Left cardiac atrium (tissue), 4 donors: ENCODE measurements around the gene GGN. TPM values are rescaled to one million over a fixed set of nuclear protein-coding genes. Genes with fewer than 3 reads are reported as not detected.
"Not testable (repeated sequence)": the region's sequence is repeated elsewhere in the genome, so short reads cannot be mapped to it uniquely, and the experiment has no call there.

Experiments used
- ATAC-seq, 2 donors: fragments of 200-7000 bp; cut with Tn5 transposase; one replicate each; pipeline ENCODE4 v1.9.1; 2020; ENCODE audit warnings: mild to moderate bottlenecking in 2 of 2, moderate library complexity in 2 of 2
- DNase-seq: peaks from one replicate; pipeline ENCODE4 v3.0.0-alpha.2; 2020
- intact Hi-C, 2 donors: fragments of 100-400 bp; cut with DNase I; formaldehyde crosslinking; loops; one replicate each; pipeline versions ENCODE4 v1.14.1 to v1.15.1; 2022 to 2023
- total RNA-seq, 2 donors: library from RNA; stranded (reverse); fragmentation: NEBNext Ultra II Directional; extraction: Animal tissue kit (Norgen Biotek cat#: 25700); gene quantifications; one replicate each; pipeline ENCODE4 v1.2.1, GENCODE V29; 2021
- donor health status: DM: no; HTN: yes; CAD: no.
- donor health status: DM: no; HTN: yes; CAD: no; lungs with severe emphysema.
- donor health status: DM: yes; HTN: yes; CAD: no.
- donor health status: Dilated cardiomyopathy.

The GGN gene
- total RNA-seq, 2 donors from 2014 or later = 0.15 to 0.34 TPM

DNA sequence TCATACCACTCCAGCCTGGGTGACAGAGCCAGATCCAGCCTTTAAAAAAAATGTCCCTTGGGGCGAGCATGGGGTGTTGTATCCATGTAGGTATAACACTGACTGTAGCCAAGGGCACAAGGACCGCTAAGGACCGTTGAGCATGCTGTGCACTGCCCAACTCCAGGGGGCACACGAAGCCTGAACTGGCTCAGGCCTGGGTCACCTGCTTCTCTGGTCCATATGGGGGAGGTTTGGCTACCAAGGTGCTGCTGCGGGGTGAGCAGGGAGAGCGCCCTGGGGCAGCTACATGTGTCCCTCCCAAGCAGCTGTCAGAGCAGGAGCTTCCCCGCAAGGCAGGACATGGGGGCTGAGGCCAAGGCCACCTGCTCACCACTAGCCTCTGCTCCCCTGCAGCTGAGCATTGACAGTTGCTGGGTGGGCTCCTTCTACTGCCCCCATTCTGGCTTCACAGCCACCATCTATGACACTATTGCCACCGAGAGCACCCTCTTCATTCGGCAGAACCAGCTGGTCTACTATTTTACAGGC lies 35.9 kb downstream of the GGN start:
- ATAC-seq (no peak), DNase-seq (no peak)
- intact Hi-C loops = no loop called here

DNA sequence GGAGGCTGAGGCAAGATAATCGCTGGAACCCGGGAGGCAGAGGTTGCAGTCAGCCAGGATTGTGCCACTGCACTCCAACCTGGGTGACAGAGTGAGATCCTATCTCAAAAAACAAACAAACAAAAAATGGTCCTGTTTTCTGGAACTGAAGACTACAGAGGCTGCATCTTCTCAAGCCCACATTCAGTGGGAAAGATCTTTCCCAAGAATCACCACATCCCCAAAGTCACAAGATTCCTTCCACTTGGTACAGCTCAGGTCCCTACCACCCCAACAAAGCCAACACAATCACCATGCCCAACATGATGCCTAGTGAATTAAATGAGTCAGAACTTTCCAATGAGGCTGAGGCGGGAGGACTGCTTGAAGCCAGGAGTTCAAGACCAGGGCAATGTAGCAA lies 37.0 kb downstream of the GGN start:
- ATAC-seq (no peak), DNase-seq (no peak)
- intact Hi-C loops = no loop called here

DNA sequence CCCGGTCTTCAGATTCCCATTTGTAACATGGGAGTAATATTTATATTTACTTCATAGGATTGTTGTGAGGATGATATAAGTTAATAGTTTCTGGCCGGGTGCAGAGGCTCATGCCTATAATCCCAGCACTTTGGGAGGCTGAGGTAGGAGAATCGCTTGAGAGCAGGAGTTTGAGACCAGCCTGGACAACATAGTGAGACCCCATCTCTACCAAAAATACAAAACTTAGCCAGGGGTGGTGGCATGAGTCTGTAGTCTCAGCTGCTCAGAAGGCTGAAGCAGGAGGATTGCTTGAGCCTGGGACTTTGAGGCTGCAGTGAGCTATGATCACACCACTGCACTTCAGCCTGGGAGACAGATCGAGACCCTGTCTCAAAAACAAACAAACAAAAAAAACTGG lies 41.0 kb downstream of the GGN start:
- ATAC-seq = no peak
- DNase-seq = no peak
- intact Hi-C loops = no loop called here

DNA sequence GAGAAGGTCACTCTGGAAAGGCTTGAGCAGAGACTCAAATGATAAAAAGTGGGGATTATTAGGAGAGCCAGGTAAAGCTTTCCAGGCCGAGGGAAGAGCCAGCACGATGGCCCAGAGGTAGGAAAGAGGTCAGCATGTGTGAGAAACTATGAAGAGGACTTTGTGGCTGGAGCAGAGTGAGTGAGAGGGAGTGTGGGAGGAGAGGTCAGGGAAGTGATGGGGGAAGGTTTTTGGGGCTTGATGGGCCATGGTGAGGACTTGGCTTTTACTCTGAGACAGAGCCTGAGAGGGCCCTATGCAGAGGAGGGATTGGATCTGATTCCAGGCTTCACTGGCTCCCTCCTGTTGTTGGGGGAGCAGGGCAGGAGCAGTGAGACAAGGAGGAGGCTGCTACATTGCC lies 46.9 kb downstream of the GGN start:
- intact Hi-C loops = no loop called here
- no peak for DNase-seq
- ATAC-seq = no peak

DNA sequence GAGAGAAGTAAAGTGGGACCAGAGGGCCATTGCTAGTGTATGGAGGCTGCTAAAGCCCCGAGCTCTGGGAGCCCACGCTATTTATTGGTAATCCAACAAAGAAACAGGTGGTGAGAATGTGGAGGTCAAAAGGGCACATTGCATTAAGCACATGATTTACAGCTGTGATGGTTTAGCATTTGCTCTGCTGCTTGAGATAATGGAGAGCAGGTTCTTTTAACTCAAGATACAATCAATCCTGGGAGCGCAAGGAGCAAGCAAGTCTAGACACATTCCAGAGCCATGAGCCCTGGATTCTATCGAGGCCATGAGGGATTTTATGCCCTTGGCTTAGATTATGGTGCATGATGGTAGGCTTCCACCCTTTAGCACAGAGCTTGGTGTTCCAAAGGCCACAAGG lies 48.8 kb downstream of the GGN start:
- not testable (repeated sequence) for DNase-seq, ATAC-seq
- intact Hi-C loops = loop anchor here (5.0 to 10.0 kb wide), 3 partner anchors 194 to 444 kb away; no protein-coding TSS in a partner anchor

DNA sequence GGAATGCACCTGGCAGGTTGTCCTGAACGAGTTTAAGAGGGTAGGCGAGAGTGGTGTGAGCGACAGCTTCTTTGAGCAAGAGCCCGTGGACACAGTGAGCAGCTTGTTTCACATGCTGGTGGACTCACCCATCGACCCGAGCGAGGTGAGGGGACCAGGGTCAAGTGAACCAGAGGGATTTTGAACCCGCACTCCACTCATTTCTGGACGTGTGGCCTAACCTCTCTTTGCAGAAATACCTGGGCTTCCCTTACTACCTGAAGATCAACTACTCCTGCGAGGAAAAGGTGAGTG lies 50.5 kb downstream of the GGN start:
- intact Hi-C loops = loop anchor here (5.0 to 10.0 kb wide), 3 partner anchors 193 to 443 kb away; no protein-coding TSS in a partner anchor
- ATAC-seq = no peak
- no peak for DNase-seq

DNA sequence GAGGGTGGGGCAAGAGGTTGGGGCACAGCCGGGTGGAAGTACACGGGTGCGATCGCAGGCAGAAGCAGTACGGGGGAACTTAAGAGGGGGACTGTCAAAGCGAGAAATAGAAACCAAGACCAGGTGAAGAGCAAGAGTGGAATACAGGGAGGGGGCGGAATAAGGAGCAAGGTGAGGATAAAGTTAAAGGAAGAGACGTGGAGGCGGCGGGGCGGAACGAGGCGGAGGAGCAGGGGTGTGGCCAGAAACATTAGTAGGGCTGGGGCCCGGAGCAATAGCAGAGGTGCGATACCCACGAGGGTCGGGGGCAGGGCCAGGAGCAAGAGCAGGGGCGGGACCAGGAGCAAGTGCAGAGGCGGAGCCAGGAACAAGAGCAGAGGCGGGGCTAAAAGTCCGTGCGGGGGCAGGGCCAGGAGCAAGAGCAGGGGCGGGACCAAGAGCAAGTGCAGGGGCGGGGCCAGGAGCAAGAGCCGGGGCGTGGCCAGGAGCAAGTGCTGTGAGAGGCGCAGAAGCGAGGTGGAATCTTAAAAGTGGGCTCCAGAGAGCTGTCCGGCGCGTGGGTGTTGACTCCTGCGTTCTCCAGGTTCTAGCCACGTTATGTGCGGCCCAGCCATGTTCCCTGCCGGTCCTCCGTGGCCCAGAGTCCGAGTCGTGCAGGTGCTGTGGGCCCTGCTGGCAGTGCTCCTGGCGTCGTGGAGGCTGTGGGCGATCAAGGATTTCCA lies 51.0 kb downstream of the GGN start:
- intact Hi-C loops = loop anchor here (1.0 to 10.0 kb wide), 4 partner anchors 38 to 442 kb away; partner anchors contain the start of gene PSMD8 (in 1 of the 2)
- ATAC-seq (peak; percentile 74 to 88), DNase-seq (peak; percentile 97)

DNA sequence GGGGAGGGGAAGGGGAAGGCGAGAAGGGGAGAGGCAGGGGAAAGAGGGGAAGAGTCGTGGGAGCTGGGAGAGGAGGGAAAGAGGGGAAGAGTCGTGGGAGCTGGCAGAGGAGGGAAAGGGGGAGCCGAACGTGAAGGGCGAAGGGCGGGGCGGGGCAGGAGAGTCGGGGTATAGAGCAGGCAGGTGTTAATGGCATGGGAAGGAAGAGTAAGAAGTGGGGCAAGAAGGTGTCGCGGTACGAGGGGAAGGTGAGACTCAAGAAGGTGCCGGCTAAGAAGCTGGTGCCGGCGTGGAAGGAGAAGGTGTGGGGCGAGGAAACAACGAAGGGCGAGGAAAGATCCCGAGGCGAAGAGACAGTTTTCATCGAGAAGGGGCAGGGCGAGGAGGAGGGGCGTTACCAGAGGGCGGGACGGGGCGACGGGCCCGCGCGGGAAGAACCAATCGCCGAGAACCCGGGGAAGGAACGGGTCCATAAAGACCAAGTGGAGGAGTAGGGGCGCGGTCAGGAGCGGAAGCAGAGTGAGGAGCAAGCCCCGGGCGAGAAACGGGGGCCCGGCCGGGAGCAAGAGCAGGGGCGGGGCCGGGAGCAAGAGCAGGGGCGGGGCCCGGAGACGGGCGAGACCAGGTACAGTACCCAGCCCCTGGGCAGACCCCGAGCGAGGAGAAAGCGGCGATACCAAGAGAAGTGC lies 51.7 kb downstream of the GGN start:
- intact Hi-C loops = loop anchor here (1.0 to 10.0 kb wide), 5 partner anchors 38 to 441 kb away; partner anchors contain the start of gene PSMD8 (in 1 of the 2)
- ATAC-seq (peak; percentile 92 to 94), DNase-seq (peak; percentile 97)

Other genes starting within 250 kb of the GGN start
- gene DPF1, start 163.8 kb downstream of the GGN start, total RNA-seq = under 1 TPM in 1 of 2 donors, not detected in 1; 0.26 TPM
- 10 to 100 TPM; 34.4 to 67.0 TPM for gene PPP1R14A, start 131.7 kb downstream of the GGN start, total RNA-seq
- 10 to 100 TPM in 1 of 2 donors, 1 to 10 TPM in 1; 8.6 to 13.6 TPM for gene SPINT2, start 123.5 kb downstream of the GGN start, total RNA-seq
- 1 to 10 TPM; 2.1 to 5.9 TPM for gene C19orf33, start 83.8 kb downstream of the GGN start, total RNA-seq
- 10 to 100 TPM; 24.2 to 31.5 TPM for gene YIF1B, start 72.1 kb downstream of the GGN start, total RNA-seq
- gene KCNK6, start 68.2 kb downstream of the GGN start, total RNA-seq = 1 to 10 TPM; 2.7 to 5.5 TPM
- 1 to 10 TPM in 1 of 2 donors, under 1 TPM in 1; 0.91 to 1.9 TPM for gene CATSPERG, start 52.2 kb downstream of the GGN start, total RNA-seq
- gene PSMD8, start 13.5 kb downstream of the GGN start, total RNA-seq = 100 to 1,000 TPM; 216 to 290 TPM
- 1 to 10 TPM in 1 of 2 donors, under 1 TPM in 1; 0.24 to 3.2 TPM for gene SPRED3, start 663 bp upstream of the GGN start, total RNA-seq
- gene FAM98C, start 15.1 kb upstream of the GGN start, total RNA-seq = 10 to 100 TPM; 12.6 to 13.7 TPM
- gene RASGRP4, start 38.2 kb upstream of the GGN start, total RNA-seq = 1 to 10 TPM; 1.8 to 3.6 TPM
- gene RYR1, start 45.7 kb upstream of the GGN start, total RNA-seq = 1 to 10 TPM; 1.3 to 3.0 TPM
- gene MAP4K1, start 229.9 kb upstream of the GGN start, total RNA-seq = 1 to 10 TPM; 3.1 TPM
- 100 to 1,000 TPM; 515 to 563 TPM for gene EIF3K, start 231.2 kb upstream of the GGN start, total RNA-seq